ENCODE results near the gene PHLDB1. TPM values are rescaled to one million over a fixed set of nuclear protein-coding genes. Genes with fewer than 3 reads are reported as not detected.
A peak's percentile ranks its signal among the peaks of the same experiment; 100 is the strongest.

The PHLDB1 gene
- total and polyA plus RNA-seq, 4 donors: 4.8 to 15.4 (median 6.0) TPM

DNA sequence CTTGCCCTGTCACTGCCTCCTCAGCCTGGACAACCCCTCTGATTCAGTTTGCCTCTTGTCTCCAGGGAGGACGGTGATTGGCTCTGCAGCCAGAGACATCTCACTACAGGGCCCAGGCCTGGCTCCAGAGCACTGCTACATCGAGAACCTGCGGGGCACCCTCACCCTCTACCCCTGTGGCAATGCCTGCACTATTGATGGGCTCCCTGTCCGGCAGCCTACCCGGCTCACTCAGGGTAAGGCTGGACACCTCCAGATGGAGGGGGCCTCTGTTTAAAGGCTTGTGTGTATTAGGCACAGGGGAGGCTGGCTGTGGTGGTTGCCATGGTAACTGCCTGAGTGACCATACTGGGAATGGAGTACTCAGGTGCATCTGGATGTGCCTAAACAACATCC is 8.6 kb downstream of the PHLDB1 start (continued):
- TF ChIP-seq HNF4A (conservative IDR thresholded peaks at IDR 0.05): no peak

DNA sequence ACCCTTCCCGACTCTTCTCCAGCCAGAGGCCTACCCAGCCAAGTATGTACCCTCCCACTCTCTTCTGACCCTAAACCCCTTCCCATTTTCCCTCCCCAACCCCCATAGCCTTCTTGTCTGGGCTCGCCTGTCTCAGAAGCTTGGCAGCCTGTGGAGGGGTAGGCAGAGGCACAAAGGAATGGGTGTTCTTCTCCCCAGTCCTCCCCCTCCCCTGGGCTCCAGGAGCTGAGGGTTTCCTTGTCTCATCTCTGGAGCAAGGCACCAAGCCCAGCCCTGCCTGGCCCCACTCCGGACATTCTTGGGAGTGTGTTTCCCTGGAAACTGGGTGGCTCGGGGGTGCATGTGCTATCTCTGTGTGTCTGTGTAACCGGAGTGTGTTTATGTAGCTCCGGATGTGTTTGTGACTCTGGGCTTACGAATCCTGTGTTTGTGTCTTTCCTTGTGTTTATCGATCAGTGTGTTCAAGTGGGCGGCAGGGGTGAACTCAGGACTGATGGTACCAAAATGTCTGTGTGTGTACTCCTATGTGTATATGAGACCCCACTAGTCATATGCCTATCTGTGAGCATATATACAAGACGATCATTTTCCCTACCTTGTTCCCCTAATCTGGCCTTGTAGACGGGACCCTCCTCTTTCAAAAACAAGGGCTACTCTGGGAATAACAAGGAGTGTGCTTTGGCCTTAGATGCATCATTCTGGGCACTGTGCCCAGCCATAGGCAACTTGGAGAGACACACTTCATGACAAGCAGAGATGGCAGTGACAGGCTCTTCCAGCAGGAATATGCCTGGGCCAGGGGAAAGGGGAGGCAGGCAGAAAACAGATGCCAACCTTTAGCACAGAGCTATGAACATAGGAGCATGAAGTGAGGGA is 10.9 kb downstream of the PHLDB1 start:
- 73% methylated on average over 11 of the region's 11 CpGs for WGBS
- H3K4me3 ChIP-seq (ENCODE audit: low read depth in 1 of 3, low read length in 3 of 3): no peak overlapping the region
- peaks cover 0 to 26% (median 0%) of the 10 kb centered on the region in 4 donors for H3K4me1 ChIP-seq (ENCODE audit: control insufficient read depth in 4 of 4, insufficient read depth in 4 of 4, low read length in 3 of 4)
- H3K27ac ChIP-seq (ENCODE audit: low read depth in 1 of 2, low read length in 2 of 2): peak overlapping the region; percentile 80 to 81
- no peak overlapping the region for H3K9ac ChIP-seq (ENCODE audit: low read depth in 1 of 2, low read length in 2 of 2)
- TF ChIP-seq, protein P1, sequence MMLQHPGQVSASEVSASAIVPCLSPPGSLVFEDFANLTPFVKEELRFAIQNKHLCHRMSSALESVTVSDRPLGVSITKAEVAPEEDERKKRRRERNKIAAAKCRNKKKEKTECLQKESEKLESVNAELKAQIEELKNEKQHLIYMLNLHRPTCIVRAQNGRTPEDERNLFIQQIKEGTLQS (IDR thresholded peaks at IDR 0.05): no peak
- TF ChIP-seq RXRA (IDR thresholded peaks at IDR 0.05) (peak in 1 of 2 donors; percentile 14), SP1 (IDR thresholded peaks at IDR 0.05) (peak; percentile 15), NR2F2 (IDR thresholded peaks at IDR 0.05) (peak; percentile 89), EGR1 (IDR thresholded peaks at IDR 0.05; ENCODE audit: low read depth in 2 of 2) (no peak)
- H3K27me3 ChIP-seq (ENCODE audit: control insufficient read depth in 4 of 4, insufficient read depth in 4 of 4, low read length in 3 of 4): peaks cover 0 to 8% (median under 1%) of the 10 kb centered on the region in 4 donors
- no peaks in the 10 kb centered on the region for H3K36me3 ChIP-seq (ENCODE audit: control insufficient read depth in 4 of 4, insufficient read depth in 3 of 4, low read depth in 1 of 4, low read length in 3 of 4)
- no peaks in the 10 kb centered on the region for H3K9me3 ChIP-seq (ENCODE audit: control insufficient read depth in 4 of 4, low read length in 3 of 4)
- no peak for DNase-seq (ENCODE audit: low spot score)

DNA sequence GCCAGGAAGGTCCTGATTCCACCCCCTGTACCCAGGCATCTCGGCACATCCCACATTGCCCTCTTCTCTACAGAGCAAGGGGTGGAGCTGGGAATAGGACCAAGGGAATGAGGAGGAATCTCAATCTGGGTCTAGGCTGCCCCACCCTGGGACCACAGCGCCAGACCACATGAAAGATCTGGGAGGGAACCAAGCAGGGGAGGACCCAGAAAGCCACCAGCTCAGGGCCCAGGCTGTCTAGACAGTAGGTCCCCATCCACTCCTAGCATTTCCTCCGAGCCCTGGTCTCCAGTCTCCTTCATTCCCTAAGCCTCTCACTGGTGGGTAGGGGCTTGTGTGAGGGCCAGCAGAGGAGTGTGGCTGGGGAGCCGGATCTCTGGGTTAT is 11.6 kb downstream of the PHLDB1 start:
- Histone ChIP-seq H3K4me3 (ENCODE audit: low read depth in 1 of 3, low read length in 3 of 3) (no peak overlapping the region), H3K27ac (ENCODE audit: low read depth in 1 of 2, low read length in 2 of 2) (peak overlapping the region; percentile 80 to 81), H3K9ac (ENCODE audit: low read depth in 1 of 2, low read length in 2 of 2) (no peak overlapping the region), H3K9me3 (ENCODE audit: control insufficient read depth in 4 of 4, low read length in 3 of 4) (no peaks in the 10 kb centered on the region), H3K27me3 (ENCODE audit: control insufficient read depth in 4 of 4, insufficient read depth in 4 of 4, low read length in 3 of 4) (peaks cover 0 to 8% (median under 1%) of the 10 kb centered on the region in 4 donors), H3K4me1 (ENCODE audit: control insufficient read depth in 4 of 4, insufficient read depth in 4 of 4, low read length in 3 of 4) (peaks cover 0 to 26% (median 0%) of the 10 kb centered on the region in 4 donors), H3K36me3 (ENCODE audit: control insufficient read depth in 4 of 4, insufficient read depth in 3 of 4, low read depth in 1 of 4, low read length in 3 of 4) (no peaks in the 10 kb centered on the region)
- no peak for DNase-seq (ENCODE audit: low spot score)
- WGBS: 79% methylated on average over 4 of the region's 4 CpGs
- TF ChIP-seq, protein P2, sequence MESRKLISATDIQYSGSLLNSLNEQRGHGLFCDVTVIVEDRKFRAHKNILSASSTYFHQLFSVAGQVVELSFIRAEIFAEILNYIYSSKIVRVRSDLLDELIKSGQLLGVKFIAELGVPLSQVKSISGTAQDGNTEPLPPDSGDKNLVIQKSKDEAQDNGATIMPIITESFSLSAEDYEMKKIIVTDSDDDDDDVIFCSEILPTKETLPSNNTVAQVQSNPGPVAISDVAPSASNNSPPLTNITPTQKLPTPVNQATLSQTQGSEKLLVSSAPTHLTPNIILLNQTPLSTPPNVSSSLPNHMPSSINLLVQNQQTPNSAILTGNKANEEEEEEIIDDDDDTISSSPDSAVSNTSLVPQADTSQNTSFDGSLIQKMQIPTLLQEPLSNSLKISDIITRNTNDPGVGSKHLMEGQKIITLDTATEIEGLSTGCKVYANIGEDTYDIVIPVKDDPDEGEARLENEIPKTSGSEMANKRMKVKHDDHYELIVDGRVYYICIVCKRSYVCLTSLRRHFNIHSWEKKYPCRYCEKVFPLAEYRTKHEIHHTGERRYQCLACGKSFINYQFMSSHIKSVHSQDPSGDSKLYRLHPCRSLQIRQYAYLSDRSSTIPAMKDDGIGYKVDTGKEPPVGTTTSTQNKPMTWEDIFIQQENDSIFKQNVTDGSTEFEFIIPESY (IDR thresholded peaks at IDR 0.05): no peak
- TF ChIP-seq, protein P3, sequence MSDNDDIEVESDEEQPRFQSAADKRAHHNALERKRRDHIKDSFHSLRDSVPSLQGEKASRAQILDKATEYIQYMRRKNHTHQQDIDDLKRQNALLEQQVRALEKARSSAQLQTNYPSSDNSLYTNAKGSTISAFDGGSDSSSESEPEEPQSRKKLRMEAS (IDR thresholded peaks at IDR 0.05): no peak
- TF ChIP-seq EGR1 (IDR thresholded peaks at IDR 0.05; ENCODE audit: low read depth in 2 of 2): no peak
- TF ChIP-seq, protein P4, sequence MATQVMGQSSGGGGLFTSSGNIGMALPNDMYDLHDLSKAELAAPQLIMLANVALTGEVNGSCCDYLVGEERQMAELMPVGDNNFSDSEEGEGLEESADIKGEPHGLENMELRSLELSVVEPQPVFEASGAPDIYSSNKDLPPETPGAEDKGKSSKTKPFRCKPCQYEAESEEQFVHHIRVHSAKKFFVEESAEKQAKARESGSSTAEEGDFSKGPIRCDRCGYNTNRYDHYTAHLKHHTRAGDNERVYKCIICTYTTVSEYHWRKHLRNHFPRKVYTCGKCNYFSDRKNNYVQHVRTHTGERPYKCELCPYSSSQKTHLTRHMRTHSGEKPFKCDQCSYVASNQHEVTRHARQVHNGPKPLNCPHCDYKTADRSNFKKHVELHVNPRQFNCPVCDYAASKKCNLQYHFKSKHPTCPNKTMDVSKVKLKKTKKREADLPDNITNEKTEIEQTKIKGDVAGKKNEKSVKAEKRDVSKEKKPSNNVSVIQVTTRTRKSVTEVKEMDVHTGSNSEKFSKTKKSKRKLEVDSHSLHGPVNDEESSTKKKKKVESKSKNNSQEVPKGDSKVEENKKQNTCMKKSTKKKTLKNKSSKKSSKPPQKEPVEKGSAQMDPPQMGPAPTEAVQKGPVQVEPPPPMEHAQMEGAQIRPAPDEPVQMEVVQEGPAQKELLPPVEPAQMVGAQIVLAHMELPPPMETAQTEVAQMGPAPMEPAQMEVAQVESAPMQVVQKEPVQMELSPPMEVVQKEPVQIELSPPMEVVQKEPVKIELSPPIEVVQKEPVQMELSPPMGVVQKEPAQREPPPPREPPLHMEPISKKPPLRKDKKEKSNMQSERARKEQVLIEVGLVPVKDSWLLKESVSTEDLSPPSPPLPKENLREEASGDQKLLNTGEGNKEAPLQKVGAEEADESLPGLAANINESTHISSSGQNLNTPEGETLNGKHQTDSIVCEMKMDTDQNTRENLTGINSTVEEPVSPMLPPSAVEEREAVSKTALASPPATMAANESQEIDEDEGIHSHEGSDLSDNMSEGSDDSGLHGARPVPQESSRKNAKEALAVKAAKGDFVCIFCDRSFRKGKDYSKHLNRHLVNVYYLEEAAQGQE (IDR thresholded peaks at IDR 0.05): no peak
- TF ChIP-seq, protein P1 (IDR thresholded peaks at IDR 0.05): no peak
- TF ChIP-seq GABPA (IDR thresholded peaks at IDR 0.05 in 1 of 2, conservative IDR thresholded peaks at IDR 0.05 in 1 of 2): no peak
- no peak for TF ChIP-seq YY1 (IDR thresholded peaks at IDR 0.05)
- no peak for TF ChIP-seq TAF1 (conservative IDR thresholded peaks at IDR 0.05)
